HL-60/S4 treated with phorbol 12-myristate 13-acetate at 8.2 ng/mL for 4 days and 3 days (cell line): ENCODE measurements around the gene ROM1.
"Not testable (repeated sequence)": the region's sequence is repeated elsewhere in the genome, so short reads cannot be mapped to it uniquely, and the experiment has no call there.

ENCODE experiments used
- in situ Hi-C: fragments of 300-500 bp; cut with MboI; formaldehyde crosslinking; loops from 2 replicates; pipeline ENCODE4 v1.15.0; 2022; ENCODE audit warnings: low sequenced_read_pairs

Gene ROM1

DNA sequence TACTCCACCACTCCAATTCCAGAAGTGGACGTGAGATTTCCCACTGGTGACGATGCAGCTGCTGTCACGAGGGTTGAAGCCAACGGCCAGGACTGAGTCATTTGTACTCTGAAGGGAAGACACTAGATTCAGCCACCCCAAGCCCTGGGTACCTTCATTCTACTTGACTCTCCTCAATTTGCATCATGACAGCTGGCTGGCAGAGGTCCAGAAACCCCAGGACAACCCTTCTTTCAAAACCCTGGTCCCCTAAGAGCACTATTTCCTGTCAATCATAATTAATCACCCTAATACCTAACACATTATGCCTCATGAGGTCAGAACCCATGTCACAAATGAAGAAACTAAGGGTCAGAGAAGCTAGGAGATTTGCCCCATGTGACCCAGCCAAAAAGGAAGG is 5.3 kb upstream of the ROM1 start:
- in situ Hi-C loops = no loop called here

DNA sequence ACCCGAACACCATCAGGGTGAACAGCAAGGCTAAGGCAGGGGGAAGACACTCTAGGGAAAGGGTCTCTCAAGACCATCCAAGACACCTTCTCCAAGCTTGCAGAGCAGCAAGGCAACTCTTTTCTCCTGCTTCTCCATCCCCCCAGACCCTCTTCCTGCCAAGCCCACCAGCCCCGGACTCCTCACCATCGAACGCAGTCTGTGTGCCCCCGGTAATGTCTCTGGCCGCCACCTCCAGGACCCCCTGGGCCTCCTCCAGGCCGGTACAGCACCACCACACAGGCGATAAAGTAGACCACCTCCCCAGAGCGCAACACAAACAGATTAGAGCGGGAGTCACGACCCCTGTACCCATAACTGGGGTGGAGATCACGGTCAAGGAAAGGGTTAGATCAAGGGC is 4.3 kb upstream of the ROM1 start:
- in situ Hi-C loops = no loop called here

DNA sequence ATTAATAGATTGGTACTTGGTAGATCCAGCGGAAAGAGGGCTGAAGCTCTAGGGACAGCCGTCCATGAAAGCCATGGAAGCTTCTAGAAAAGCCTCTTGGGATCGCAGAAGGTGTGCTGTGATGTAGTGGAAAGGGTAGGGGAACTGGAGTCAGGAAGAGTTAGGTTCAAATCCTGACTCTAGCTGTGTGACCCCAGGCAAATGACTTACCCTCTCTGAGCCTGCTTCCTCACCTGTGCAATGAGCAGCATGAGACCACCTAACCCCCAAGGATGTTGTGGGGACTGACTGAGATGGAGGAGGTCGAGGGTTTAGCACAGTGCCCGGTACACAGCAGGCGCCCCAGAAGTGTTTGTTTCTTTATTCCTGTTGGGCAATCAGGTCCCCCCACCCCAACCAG is 2.7 kb upstream of the ROM1 start:
- in situ Hi-C loops = no loop called here

DNA sequence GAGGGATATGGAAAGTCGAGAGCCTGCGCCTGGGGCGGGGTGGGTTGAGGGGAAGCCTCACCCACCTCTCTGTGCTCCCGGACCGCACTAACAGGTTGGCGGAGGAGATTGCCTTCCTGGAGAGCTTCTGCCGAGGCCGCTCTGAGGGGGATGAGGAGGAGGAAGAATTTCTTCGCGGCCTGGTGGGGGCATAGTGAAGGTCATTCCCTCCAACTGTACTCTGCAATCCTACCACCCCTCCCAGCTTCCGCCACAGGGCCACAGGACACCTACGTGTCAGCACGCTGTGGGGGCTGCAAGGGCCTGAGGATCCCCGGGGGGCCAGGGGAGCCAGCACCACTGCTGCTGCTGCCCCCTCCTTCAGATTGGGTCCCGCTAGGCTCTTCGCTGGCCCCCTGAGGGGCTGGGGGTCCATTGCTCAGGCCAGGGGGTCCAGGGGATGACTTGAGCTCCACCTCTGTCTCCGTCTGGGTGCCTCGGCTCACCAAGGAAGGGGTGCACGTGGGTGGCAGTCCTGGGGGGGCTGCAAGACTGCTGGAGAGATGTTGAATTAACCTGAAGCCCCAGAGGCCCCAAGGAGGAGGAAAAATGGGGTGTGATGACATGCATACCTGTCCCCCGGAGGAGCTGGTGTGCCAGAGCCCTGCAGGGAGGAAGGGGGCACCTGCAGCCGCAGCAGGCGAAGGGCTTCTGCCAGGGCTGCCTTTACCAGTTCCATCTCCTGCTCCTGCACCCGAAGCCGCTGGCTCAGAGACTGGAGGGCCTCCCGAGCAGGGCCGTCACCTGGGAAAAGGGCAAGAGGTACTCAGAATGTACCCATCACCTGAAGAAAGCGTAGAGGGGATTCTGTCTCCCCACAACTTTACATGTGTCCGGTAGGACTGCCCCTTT is 2.0 kb upstream of the ROM1 start:
- in situ Hi-C loops = no loop called here

DNA sequence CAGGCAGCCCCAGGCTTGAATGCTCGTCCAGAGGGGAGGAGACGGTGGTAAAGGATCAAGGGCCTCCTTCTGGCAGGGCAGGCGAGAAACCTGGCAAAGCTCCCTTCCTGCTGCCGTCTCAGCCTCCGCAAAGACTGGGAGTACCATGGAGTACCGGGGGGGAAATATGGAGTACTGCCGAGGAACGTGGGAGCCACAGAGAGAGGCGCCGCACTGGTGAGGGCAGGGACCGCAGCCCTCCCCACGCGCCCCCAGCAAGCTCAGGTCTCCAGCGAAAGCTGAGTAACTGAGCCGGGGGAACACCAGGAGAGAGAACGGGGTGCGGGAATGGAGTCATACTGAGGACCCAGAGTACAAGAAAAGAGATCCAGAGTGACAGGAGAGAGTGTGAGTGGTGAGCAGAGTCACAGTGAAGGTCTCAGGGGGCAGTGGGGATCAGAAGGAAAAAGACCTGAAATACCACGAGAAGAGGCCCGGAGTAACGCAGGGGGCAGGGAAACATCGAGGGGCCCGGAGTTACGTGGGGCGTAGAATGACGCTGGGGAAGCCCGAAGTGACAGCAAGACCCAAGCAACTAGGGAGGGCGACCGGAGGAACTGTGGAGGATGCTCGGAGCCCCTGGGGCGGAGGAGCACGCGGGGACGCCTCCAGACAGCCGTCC is 1.2 kb upstream of the ROM1 start:
- in situ Hi-C loops = no loop called here

DNA sequence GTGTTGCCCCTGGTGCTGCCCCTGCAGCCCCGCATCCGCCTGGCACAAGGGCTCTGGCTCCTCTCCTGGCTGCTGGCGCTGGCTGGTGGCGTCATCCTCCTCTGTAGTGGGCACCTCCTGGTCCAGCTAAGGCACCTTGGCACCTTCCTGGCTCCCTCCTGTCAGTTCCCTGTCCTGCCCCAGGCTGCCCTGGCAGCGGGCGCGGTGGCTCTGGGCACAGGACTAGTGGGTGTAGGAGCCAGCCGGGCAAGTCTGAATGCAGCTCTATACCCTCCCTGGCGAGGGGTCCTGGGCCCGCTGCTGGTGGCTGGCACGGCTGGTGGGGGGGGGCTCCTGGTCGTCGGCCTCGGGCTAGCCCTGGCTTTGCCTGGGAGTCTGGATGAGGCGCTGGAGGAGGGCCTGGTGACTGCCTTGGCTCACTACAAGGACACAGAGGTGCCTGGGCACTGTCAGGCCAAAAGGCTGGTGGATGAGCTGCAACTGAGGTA is 278 bp downstream of the ROM1 start:
- in situ Hi-C loops = no loop called here

DNA sequence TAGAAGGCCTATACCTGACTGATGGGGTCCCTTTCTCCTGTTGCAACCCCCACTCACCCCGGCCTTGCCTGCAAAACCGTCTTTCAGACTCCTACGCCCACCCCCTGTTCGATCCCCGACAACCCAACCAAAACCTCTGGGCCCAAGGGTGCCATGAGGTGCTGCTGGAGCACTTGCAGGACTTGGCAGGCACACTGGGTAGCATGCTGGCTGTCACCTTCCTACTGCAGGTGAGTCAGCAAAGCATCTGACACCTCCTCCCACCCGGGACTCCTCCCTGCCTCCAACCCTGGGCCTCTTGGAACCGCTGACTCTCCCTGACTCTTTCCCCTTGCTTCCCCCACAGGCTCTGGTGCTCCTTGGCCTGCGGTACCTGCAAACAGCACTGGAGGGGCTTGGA is 1.2 kb downstream of the ROM1 start:
- in situ Hi-C loops = no loop called here

DNA sequence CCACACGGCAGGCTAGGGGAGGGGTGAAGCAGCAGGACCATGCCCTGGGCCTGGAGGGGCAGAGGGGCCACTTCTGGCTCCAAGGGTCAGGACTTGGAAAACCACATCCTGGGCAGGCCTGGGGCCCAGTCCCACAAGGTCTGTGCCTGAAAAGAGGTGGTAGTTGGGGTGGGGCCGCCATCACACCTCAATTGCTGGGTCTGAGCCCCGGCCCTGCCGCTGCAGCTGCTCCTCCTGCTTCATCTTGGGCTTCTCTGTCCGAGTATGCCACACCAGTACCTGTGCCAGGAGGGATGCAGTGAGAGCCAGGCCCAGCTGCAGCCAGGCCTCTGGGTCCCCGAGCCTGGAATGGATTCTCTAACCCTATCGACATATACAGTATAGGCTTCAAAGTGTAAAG is 2.5 kb downstream of the ROM1 start:
- in situ Hi-C loops = no loop called here

DNA sequence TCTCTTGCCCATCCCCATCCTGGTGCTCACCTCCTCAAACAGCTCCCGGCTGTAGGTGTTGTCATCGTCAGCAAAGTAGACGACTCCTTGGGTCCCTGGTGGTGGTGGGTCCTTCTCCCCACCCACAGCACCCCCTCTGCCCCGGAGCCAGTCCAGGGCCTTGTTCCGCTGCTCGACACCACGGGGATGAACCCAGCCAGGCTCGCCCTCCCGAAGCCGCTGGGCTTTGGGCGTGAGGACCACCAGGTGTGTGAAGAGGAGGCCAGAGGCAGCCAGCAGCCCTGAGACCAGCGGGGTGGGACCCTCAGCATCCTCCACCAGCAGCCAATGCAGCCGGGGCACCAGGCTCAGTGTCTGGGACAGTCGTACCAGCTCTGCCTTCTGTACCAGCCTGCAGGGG is 3.9 kb downstream of the ROM1 start:
- in situ Hi-C loops = not testable (repeated sequence)

DNA sequence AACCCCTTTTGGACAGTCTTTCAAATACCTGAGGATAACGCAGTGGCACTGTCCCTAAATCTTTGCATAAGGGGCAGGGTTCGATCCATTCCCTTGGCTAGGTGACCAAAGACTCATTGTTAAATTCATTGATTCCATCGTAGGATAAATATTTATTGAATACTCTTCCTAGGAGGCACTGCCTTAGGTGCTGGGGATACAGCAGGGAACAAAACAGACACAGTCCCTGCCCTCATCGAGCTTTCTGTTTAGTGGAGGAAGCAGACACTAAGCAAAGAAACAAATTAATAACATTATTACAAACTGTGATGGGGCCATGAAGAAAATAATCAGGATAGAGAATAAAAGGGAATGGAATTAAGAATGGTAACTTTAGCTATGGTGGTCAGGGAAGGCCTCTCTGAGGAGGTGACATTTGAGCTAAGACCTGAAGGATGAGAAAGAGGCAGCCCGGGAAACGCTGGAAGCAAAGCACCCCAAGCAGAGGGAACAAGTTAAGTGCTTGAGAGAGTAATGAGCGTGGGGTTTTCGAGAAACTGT is 8.0 kb downstream of the ROM1 start:
- in situ Hi-C loops = no loop called here

DNA sequence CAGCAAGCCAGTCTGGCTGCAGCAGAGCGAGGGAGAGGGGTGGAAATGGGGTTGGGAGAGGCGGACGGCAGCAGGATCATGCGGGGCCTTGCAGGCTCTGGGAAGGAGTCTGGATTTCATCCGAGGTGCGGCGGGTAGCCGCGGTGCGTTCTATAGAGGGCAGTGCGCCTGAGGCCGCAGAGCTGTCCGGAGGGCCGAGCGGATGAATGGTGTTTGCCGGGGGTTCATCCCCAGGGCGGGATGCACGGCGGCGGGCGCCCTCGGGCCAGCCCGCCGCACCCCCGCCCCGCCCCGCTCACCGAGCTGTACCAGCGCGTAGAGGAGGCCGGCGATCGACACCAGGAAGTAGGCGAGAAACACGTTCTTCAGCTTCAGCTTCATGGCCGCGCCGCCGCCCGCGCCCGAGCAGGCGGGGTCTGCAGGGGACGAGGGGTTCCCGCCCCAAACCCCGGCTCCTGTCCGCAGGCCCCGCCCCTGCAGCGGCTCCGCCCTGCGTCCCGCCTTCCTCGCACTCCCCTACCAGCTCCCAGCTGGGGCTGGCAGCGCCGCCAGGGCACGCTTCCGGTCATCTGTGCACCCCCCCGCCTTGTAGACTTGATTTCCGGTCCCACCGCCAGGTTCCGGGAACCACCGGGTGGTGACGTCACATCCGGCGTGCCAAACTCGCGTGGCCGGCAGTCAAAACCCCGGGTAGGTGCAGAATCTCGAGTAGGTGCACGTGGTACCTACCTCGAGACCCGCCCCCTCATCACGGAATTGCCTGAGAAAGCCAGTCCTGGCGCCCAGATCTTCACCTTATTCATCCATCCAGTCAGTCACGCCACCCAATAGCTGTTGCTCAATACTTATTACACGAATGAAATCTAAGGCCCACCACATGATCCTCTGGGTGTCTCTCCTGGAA is 8.8 kb downstream of the ROM1 start, which contains the start of gene B3GAT3:
B3GAT3 (minus strand) TSS at position 420 of the 904 bp plus-strand sequence; CDS start at position 381, 39 bp downstream.
- in situ Hi-C loops = no loop called here

DNA sequence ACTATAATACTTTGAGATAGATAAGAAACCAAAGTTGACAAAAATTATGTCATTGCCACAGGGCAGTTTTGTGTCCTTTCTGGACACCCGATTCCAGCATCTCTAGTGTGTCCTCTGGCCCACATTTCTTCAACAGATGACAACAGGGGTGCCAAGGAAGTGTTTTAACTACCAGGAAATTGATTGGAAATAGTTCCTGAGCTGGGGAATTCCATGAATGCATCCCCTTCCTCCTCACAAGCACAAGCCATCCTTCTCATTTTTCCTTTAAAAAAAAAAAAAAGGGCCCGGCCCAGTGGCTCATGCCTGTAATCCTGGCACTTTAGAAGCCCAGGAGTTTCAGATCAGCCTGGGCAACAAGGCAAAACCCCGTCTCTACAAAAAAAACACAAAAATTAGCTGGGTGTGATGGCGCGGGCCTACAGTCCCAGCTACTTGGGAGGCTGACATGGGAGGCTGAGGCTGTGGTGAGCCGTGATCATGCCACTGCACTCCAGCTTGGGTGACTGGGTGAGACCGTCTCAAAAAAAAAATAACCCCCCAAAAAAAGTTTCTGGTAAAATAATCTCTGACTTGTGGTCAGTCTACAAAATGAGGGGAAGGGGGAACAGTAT is 9.5 kb downstream of the ROM1 start:
- in situ Hi-C loops = no loop called here

DNA sequence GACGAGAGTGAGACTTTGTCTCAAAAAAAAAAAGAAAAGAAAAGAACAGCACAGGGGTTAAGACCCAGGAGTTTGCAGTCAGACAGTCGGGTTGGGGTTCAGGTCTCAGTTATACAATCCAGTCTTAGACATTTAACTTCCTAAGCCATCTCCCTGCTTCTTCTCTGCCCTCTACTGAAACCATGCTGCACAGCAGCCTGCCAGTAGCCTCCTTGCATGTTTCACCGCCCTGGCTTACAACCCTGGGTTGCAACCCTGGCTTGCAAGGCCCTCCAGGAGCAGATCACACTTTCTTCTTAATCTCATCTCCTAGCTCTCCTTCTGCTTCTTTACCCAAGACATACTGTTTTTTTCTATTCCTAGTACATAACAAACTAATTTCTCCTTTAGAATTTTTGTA is 14.7 kb downstream of the ROM1 start:
- in situ Hi-C loops = no loop called here

DNA sequence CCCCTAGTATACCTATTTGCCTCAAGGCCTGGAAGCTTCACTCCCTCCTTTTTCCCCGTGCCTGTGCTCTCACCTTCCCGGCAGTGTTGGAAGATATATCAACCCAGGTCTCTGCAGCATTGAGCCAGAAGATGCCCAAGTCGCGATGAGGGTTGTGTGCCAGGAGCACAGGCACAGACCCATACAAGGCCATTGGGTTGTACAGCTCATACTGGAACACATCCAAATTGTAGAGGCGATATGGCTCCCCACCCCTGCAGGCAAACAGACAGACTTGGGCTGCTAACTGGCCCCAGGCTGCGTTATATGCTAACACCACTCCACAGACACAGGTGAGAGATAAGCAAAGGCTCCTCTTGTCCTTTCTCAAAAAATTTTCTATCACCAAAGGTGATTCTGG is 19.4 kb downstream of the ROM1 start:
- in situ Hi-C loops = no loop called here

DNA sequence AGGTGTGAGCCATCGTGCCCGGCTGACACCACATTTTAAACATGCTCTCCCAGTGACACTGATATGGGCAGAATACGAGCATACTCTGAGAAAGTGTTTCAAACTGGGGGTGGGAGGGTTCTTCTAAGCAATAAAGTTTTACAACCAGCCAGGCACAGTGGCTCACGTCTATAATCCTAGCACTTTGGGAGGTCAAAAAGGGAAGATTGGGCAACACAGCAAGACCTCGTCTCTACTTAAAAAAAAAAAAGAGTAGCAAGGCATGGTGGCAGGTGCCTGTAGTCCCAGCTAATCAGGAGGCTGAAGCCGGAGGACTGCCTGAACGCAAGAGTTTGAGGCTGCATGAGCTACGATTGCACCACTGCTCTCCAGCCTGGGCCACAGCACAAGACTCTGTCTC is 31.2 kb downstream of the ROM1 start:
- in situ Hi-C loops = no loop called here

DNA sequence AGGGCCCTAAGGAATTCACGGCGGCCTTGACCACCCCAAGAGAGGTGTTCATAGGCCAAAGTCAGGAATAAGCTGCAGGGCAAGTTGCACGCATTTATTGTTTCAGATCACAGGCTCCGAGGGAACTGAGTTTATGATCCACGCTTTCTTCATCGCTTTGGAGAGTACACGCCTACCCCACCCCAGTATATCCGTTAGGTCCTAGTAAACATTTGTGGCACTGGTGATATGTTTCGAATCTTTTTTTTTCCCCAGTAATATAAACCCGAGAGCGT is 32.6 kb downstream of the ROM1 start:
- in situ Hi-C loops = no loop called here

DNA sequence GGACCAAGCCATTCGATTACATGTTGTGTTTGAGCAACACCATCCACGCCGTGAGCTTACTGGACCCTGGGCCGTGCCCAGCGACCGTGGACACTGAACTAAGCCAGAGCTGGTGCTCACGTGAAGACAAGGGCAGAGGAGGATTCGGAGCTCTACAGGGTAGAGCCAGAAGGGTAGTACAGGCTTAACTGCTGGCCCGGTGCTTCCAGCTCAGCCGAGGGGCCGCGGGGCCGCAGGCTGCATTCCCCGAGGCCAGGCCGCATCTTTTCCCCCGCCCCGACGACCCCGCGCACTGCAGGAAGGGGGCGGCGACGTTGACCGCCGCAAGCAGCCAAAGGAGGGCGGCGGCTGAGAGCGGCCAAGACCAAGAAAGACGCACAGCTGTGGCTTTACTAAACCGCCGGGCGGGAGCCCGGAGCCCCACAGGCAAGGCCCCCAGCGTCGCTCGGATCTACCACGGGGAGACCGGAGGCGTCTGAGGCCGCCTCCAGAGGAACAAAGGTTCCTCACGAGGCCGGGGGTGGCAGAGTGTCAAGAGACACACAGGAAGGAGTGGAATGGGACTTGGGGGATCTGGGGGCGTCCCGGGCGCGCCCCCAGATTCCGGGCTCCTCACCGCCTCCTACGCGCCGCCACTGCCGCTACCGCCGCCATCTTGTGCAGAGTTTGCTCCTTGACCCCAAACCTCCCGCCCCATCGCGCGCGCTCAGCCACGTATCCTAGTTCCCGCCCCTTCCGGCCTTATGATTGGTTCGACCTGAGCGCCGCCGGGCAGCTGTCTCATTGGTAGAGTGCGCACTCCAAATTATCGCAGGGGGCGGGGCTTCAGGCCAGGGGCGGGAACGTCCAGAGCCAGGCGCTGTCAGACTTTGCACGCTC is 33.1 kb downstream of the ROM1 start, which contains the start of gene GANAB:
GANAB (minus strand) TSS at position 668 of the 879 bp plus-strand sequence; CDS start at position 654, 14 bp downstream.
- in situ Hi-C loops = no loop called here

DNA sequence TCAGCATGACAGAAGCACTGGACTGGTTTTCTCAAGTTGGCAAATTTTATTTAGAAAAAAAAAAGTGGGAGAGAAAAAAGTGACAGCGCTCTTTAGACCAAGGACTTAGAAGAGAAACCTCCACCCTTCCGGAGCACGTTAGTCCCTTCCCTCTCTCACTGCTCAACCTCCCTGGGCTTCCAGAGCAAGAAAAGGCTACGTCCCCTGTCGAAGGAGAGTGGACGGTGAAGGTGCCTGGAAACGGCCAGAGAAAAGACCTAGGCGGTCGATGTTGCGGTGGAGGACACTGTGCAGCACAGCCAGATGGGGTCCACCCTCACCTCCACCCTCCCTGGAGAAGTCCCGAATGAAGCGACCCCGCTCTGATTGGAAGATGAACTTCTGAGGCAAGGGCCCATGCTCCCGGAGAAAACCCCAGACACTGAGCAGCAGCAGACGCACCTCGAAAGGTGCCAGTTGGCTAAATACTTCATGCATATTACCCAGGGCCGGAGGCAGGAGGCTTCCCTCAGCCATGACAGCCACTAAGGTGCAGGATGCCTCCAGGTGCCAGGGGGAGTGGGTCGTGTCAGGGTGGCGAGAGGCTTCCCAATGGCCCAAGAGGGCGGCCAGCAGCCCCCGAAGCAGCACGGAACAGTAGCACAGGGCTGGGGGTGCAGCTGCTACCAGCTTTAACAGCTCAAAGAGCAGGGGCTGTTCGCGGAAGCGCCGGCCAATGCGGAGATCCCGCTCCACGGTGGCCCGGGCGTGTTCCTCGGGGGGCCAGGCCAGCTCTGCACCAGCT is 34.0 kb downstream of the ROM1 start:
- in situ Hi-C loops = no loop called here

DNA sequence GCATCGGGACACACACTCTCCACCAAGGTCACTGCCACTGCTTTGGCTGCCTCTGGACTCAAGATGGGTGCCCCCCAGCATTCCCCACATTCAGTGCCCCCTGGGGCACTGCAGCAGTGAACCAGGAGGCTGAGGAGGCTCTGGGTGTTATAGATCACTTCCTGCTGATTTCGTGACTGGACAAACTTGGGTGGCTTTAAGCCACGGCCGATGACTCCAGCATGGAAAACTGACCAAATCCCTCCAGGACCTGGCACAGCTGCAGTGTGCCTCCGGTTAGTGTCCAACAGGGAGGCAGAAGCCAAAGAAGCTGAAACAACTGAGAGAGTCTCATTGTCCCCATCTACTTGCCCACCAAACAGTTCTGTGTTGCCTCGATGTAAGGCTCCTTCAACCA is 34.5 kb downstream of the ROM1 start:
- in situ Hi-C loops = no loop called here
